ENCODE data around the gene COPZ2. TPM values are rescaled to one million over a fixed set of nuclear protein-coding genes. Genes with fewer than 3 reads are reported as not detected.

Gene COPZ2
- total RNA-seq, 1 experiment from 2014 or later: not detected

DNA sequence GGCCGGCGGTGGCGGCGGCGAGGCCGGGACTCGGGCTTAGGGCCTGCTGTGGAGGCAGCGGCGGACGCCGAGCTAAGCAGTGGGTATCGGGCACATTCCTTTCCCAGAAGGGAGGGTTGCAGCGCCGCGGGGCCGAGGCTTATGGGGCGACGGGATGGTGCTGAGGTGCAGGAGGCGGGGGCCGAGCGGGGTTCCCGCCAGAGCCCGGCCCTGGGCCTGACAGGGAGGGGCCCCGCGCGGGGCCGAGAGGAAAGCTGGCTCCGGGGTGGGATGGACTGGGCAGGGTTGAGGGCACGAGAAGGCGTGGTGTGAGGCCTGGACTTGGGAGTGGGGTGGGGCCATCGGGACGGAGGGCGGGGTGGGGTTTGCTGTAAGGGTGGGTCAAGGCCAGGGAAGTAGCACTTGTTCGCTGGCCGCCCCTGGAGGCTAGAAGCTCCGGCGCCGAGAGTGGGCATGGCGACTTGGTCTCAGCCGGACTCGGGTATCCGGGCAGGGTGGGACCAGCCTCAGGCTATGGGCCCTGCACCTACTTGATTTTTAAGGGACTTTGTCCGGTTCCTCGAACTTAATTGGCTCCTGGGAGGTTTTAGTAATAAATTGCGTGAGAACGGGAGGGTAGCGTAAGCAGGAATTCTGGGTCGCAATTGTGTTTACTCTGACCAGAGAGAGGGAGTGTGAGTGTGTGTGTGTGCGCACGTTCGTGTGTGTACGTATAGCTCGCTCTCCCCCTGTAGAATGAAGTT is 11.0 kb upstream of the COPZ2 start (continued):
- peak; percentile 96 for TF ChIP-seq POLR2A (IDR thresholded peaks at IDR 0.05; ENCODE audit: borderline replicate concordance, extremely low read depth, insufficient read depth, insufficient read length)
- TF ChIP-seq EGR1 (IDR thresholded peaks at IDR 0.05; ENCODE audit: low read depth): peak; percentile 31; the same call in 1 of the 2 replicates
- peak; percentile 94 for TF ChIP-seq SIN3A (IDR thresholded peaks at IDR 0.05; ENCODE audit: low read depth)
- TF ChIP-seq, protein P1, sequence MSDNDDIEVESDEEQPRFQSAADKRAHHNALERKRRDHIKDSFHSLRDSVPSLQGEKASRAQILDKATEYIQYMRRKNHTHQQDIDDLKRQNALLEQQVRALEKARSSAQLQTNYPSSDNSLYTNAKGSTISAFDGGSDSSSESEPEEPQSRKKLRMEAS (IDR thresholded peaks at IDR 0.05): peak; percentile 35
- TF ChIP-seq SP1 (IDR thresholded peaks at IDR 0.05; ENCODE audit: low read depth): peak; percentile 38
- TF ChIP-seq POLR2AphosphoS5 (IDR thresholded peaks at IDR 0.05; ENCODE audit: low read depth, low read length): peak; percentile 100

DNA sequence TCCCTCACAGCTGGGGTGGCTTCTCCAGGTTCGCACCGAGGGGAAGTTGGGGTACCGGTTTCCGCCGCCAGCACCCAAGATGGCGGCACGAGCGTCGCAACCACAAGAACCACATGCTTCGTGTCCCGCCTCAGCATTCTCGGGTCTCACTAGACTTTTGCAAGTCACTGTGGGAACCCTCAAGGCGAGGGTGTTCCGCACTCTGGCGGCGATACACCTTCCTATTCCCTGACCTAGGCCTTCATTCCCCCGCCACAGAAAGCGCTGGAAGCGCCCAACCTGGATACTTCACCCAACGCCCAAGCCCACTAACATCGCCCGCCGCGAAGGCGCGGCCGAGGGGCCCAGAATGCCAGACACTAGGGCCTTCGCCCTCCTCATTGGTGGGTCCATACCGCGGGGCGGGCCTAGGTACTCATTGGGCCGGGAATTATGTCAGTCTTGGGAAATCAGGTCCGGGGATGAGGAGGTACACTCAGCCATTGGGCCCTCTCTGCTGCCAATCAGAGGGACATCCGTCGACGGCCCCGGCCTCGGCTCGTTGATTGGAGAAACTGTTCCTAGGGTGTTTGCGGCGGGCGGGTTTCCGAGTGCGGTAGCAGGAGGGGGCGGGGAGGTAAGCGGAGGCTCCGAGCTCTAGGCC is 10.3 kb upstream of the COPZ2 start, which contains the start of gene NFE2L1:
Gene NFE2L1 (plus strand): TSS at position 619 of the 643 bp plus-strand sequence. CDS start 2,760 bp downstream, outside the sequence.
- Histone ChIP-seq H3K9me2 (ENCODE audit: insufficient read depth) (no peaks in the 10 kb centered on the region), H3K79me2 (ENCODE audit: insufficient read depth, low read length) (peaks cover 43% of the 10 kb centered on the region), H3K9ac (ENCODE audit: low read length) (peak within 1 kb of the TSS; percentile 72), H3K27me3 (ENCODE audit: insufficient read depth, low read length) (no peaks in the 10 kb centered on the region), H3K9me3 (ENCODE audit: control insufficient read depth in 1 of 2, insufficient read depth in 1 of 2, low read depth in 1 of 2, low read length in 2 of 2) (no peaks in the 10 kb centered on the region), H3K4me1 (ENCODE audit: control insufficient read depth in 1 of 2, insufficient read depth in 2 of 2, low read length in 2 of 2) (peaks cover 25 to 52% of the 10 kb centered on the region in 2 experiments), H3K4me3 (replicated peaks in 1 of 2; ENCODE audit: low read depth in 1 of 2, low read length in 2 of 2) (peak within 1 kb of the TSS; percentile 64 to 67), H2AFZ (ENCODE audit: low read depth, low read length, poor library complexity, severe bottlenecking) (peak within 1 kb of the TSS; percentile 49), H3K36me3 (ENCODE audit: control insufficient read depth in 1 of 2, insufficient read depth in 2 of 2, low read length in 2 of 2) (peaks cover 20 to 26% of the 10 kb centered on the region in 2 experiments), H3K27ac (ENCODE audit: low read depth, low read length) (peak within 1 kb of the TSS; percentile 90), H3K4me2 (ENCODE audit: low read length) (peak within 1 kb of the TSS; percentile 78), H4K20me1 (ENCODE audit: insufficient read depth) (no peaks in the 10 kb centered on the region)
- DNase-seq (ENCODE audit: low read depth, low spot score) (peak; percentile 100), ATAC-seq (peak; percentile 91)
- ChIA-PET CTCF (interaction anchor here (1.0 to 3.5 kb wide), 7 partner anchors 11 to 83 kb away, joined by 4 to 37 read pairs (median 6); partner anchors contain the start of gene CDK5RAP3), RAD21 (ENCODE audit: low non-redundant PET in 1 of 2, low total read pairs in 2 of 2, uncharacterized antibody in 2 of 2, unreplicated experiment in 2 of 2) (interaction anchor here (1.4 to 2.1 kb wide), 2 partner anchors 22 kb away, joined by 13 to 15 read pairs; no protein-coding TSS in a partner anchor), POLR2A (interaction anchor here (0.6 to 4.7 kb wide), 35 partner anchors 11 to 831 kb away, joined by 3 to 114 read pairs (median 5); partner anchors contain the start of genes CBX1, CDK5RAP3, HOXB6 and HOXB9)
- intact Hi-C loops (cut with micrococcal nuclease): loop anchor here (2.0 kb wide), 1 partner anchor 21 kb away; no protein-coding TSS in a partner anchor
- BruUV-seq (replicated peaks): TSS peak; percentile 89
- TF ChIP-seq FOSL1 (IDR thresholded peaks at IDR 0.05; ENCODE audit: low read depth) (no peak), CEBPB (IDR thresholded peaks at IDR 0.05; ENCODE audit: low read depth) (no peak), EZH2 (IDR thresholded peaks at IDR 0.05) (no peak), EGR1 (IDR thresholded peaks at IDR 0.05; ENCODE audit: low read depth) (no peak), ZNF274 (IDR thresholded peaks at IDR 0.05; ENCODE audit: low read depth, low read length) (no peak), JUND (IDR thresholded peaks at IDR 0.05) (no peak), EZH2phosphoT487 (IDR thresholded peaks at IDR 0.05; ENCODE audit: borderline replicate concordance) (no peak), SIN3A (IDR thresholded peaks at IDR 0.05; ENCODE audit: low read depth) (no peak; the same call in 1 of the 2 replicates), YY1 (IDR thresholded peaks at IDR 0.05; ENCODE audit: extremely low read depth, insufficient replicate concordance, low read depth, low read length) (peak; percentile 92), SP1 (IDR thresholded peaks at IDR 0.05; ENCODE audit: low read depth) (peak; percentile 99), ZFX (IDR thresholded peaks at IDR 0.05) (no peak), POLR2A (IDR thresholded peaks at IDR 0.05; ENCODE audit: borderline replicate concordance, extremely low read depth, insufficient read depth, insufficient read length) (peak; percentile 71)
- TF ChIP-seq, protein P1 (IDR thresholded peaks at IDR 0.05): peak; percentile 99
- TF ChIP-seq, protein P2, sequence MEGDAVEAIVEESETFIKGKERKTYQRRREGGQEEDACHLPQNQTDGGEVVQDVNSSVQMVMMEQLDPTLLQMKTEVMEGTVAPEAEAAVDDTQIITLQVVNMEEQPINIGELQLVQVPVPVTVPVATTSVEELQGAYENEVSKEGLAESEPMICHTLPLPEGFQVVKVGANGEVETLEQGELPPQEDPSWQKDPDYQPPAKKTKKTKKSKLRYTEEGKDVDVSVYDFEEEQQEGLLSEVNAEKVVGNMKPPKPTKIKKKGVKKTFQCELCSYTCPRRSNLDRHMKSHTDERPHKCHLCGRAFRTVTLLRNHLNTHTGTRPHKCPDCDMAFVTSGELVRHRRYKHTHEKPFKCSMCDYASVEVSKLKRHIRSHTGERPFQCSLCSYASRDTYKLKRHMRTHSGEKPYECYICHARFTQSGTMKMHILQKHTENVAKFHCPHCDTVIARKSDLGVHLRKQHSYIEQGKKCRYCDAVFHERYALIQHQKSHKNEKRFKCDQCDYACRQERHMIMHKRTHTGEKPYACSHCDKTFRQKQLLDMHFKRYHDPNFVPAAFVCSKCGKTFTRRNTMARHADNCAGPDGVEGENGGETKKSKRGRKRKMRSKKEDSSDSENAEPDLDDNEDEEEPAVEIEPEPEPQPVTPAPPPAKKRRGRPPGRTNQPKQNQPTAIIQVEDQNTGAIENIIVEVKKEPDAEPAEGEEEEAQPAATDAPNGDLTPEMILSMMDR (IDR thresholded peaks at IDR 0.05 in 2 of 3, conservative IDR thresholded peaks at IDR 0.05 in 1 of 3; ENCODE audit: borderline replicate concordance in 1 of 3, insufficient read depth in 1 of 3, low read depth in 2 of 3, low read length in 2 of 3): no peak
- TF ChIP-seq, protein P3, sequence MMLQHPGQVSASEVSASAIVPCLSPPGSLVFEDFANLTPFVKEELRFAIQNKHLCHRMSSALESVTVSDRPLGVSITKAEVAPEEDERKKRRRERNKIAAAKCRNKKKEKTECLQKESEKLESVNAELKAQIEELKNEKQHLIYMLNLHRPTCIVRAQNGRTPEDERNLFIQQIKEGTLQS (IDR thresholded peaks at IDR 0.05): no peak

Data from HCT116 (cell line).